GM21737 (cell line): ENCODE measurements around the gene ARFGEF2.
"Not testable (repeated sequence)": the region's sequence is repeated elsewhere in the genome, so short reads cannot be mapped to it uniquely, and the experiment has no call there.

Experiments used
- ATAC-seq: cut with Tn5 transposase; IDR thresholded peaks from one replicate; pipeline ENCODE4 v1.9.1; 2021; ENCODE audit warnings: mild to moderate bottlenecking, moderate library complexity; ENCODE audit not compliant: unreplicated experiment

The ARFGEF2 gene

GRCh38 chr20:49052334-49052733 is 130.8 kb downstream of the ARFGEF2 start:
- ATAC-seq: no peak

GRCh38 chr20:49054056-49054643 is 132.6 kb downstream of the ARFGEF2 start:
- ATAC-seq: no peak

GRCh38 chr20:49063279-49063678 is 141.8 kb downstream of the ARFGEF2 start:
- no peak for ATAC-seq

- ATAC-seq: no peak
Observed at GRCh38 chr20:49074521-49074920, 153.0 kb downstream of the ARFGEF2 start.

GRCh38 chr20:49078310-49078709 is 156.8 kb downstream of the ARFGEF2 start:
- ATAC-seq: no peak

- not testable (repeated sequence) for ATAC-seq
Observed at GRCh38 chr20:49082295-49082694, 160.8 kb downstream of the ARFGEF2 start.
